CD4-positive, alpha-beta T cell treated with Interleukin-4 for 4 hours (primary cell): ENCODE data around the gene KIR3DL1.
A peak's percentile ranks its signal among the peaks of the same experiment; 100 is the strongest.
"Not testable (repeated sequence)": the region's sequence is repeated elsewhere in the genome, so short reads cannot be mapped to it uniquely, and the experiment has no call there.

Source experiments
- DNase-seq: peaks from one replicate; pipeline ENCODE4 v3.0.0-alpha.2; 2020

Gene KIR3DL1

DNA sequence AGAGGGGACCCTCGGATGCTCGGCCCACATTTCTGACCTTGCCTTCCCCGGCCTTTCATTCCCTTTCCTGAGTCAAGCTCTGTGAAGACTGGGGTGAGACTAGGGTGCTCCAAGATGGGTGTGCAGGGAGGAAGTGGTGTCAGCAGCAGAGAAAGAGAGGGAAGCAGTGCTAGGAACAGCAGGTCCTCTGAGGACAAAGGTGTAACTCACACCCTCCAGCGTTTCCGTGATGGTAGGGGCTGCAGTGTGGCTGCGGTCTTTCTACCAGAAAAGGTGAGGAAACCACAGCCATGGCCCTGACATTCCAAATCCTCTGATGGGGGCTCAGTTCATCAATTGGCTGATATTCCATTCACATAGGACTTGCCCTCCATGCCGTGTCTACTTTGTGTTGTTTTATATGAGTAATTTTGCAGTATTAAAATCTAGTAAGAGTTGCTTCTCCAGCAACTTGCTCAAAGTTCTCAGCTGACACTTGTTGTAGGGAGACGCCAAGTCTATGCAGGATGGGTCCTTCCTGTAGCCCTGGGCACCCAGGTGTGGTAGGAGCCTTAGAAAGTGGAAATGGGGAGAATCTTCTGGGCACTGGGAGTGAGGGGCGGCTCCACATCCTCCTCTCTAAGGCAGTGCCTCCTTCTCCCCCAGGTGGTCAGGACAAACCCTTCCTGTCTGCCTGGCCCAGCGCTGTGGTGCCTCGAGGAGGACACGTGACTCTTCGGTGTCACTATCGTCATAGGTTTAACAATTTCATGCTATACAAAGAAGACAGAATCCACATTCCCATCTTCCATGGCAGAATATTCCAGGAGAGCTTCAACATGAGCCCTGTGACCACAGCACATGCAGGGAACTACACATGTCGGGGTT is 1.6 kb downstream of the KIR3DL1 start:
- DNase-seq: no peak

DNA sequence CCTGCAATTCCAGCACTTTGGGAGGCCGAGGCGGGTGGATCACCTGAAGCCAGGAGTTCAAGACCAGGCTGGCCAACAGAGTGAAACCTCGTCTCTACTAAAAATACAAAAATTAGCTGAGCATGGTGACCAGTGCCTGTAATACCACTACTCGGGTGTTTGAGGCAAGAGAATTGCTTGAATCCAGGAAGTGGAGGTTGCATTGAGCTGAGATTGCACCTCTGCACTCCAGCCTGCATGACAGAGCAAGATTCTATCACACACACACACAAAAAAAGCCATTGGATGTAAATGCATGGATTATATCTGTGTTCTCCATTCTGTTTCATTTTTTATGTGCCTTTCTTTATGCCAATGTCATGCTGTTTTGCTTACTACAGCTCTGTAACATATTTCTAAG is 8.1 kb downstream of the KIR3DL1 start:
- DNase-seq: not testable (repeated sequence)

DNA sequence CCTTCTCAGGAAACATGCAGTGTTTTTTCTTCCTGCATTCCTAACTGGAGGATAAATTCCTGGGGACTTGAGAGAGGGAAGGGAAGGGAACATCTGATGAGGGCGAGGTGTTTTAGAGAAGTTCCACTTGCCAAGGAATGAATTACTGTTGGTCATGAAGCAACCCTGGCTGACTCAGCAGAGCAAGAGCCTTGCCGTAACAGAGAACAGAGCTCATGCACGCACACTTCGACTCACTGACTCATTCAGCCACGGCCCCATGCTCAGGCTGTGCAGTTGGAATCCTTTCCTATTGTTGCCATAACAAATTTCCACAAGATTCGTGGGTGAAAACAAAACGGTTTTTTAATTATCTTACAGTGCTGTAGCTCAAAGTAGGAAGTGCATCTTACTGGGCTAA is 9.1 kb downstream of the KIR3DL1 start:
- not testable (repeated sequence) for DNase-seq

DNA sequence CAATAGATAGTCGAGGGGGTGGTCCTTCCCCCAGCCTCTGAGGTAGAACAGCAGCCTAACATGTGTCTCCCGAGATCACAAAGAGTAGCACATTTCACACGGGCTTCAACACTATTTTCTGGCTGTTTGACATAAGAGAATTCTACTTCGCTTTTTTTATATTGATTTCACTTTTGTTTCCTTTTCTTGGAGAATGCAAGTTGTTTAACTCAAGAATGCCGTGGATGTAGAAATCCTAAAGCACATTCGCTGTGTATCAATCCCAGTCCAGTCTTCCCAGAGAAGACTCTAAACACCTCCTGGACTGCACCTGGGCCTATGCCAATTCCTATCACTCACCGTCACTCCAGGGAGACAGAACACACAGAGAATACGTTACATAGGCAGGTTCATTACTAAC is 11.8 kb downstream of the KIR3DL1 start:
- not testable (repeated sequence) for DNase-seq

DNA sequence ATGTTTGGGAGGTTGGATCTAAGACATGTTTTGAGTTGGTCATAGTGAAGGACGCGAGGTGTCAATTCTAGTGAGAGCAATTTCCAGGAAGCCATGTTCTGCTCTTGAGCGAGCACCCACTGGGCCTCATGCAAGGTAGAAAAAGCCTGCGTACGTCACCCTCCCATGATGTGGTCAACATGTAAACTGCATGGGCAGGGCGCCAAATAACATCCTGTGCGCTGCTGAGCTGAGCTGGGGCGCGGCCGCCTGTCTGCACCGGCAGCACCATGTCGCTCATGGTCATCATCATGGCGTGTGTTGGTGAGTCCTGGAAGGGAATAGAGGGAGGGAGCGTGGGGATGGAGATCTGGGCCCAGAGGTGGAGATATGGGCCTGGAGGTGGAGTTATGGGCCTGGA is 16.2 kb downstream of the KIR3DL1 start, which contains the start of gene KIR2DS4:
TSS of gene KIR2DS4 (plus strand) at position 181 of the 400 bp plus-strand sequence.
- not testable (repeated sequence) for DNase-seq

DNA sequence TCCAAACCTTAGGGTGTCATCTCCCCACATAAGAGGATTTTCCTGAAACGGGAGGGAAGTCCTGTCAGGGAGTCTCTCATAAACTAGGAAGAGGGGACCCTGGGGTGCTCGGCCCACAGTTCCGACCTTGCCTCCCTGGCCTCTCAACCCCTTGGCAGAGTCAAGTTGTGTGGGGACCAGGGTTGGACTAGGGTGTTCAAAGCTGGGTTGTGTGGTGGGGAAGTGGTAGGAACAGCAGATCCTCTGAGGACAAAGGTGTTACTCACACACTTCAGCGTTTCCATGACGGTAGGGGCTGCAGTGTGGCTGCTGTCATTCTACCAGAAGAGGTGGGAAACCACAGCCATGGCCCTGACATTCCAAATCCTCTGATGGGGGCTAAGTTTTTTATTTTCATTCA is 18.9 kb downstream of the KIR3DL1 start:
- not testable (repeated sequence) for DNase-seq

DNA sequence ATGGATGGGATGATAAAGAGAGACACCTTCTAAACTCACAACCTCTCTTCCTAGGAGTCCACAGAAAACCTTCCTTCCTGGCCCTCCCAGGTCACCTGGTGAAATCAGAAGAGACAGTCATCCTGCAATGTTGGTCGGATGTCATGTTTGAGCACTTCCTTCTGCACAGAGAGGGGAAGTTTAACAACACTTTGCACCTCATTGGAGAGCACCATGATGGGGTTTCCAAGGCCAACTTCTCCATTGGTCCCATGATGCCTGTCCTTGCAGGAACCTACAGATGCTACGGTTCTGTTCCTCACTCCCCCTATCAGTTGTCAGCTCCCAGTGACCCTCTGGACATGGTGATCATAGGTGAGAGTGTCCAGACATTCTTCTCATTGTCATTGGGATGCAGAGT is 21.3 kb downstream of the KIR3DL1 start:
- not testable (repeated sequence) for DNase-seq

DNA sequence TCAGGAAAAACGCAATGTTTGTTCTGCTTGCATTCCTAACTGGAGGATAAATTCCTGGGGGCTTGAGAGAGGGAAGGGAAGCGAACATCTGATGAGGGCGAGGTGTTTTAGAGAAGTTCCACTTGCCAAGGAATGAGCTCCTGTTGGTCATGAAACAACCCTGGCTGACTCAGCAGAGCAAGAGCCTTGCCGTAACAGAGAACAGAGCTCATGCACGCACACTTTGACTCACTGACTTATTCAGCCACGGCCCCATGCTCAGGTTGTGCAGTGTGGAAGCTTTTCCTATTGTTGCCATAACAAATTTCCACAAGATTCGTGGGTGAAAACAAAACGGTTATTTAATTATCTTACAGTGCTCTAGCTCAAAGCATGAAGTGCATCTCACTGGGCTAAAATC is 26.9 kb downstream of the KIR3DL1 start:
- DNase-seq: not testable (repeated sequence)

DNA sequence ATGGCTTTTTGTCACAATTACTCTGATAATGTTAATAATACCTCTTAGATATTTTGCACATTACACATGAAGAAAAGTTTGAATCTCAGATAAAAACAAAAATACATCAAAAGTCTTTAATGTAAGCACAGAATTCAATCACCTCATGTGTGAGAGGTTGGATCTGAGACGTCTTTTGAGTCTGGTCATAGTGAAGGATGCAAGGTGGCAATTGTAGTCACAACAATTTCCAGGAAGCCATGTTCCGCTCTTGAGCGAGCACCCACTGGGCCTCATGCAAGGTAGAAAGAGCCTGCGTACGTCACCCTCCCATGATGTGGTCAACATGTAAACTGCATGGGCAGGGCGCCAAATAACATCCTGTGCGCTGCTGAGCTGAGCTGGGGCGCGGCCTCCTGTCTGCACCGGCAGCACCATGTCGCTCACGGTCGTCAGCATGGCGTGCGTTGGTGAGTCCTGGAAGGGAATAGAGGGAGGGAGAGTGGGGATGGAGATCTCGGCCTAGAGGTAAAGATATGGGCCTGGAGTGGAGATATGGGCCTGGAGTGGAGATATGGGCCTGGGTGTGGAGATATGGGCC is 33.9 kb downstream of the KIR3DL1 start, which contains the start of gene KIR3DL2:
TSS of gene KIR3DL2 (plus strand) at position 383 of the 580 bp plus-strand sequence. CDS start at position 416, 33 bp downstream.
- not testable (repeated sequence) for DNase-seq

DNA sequence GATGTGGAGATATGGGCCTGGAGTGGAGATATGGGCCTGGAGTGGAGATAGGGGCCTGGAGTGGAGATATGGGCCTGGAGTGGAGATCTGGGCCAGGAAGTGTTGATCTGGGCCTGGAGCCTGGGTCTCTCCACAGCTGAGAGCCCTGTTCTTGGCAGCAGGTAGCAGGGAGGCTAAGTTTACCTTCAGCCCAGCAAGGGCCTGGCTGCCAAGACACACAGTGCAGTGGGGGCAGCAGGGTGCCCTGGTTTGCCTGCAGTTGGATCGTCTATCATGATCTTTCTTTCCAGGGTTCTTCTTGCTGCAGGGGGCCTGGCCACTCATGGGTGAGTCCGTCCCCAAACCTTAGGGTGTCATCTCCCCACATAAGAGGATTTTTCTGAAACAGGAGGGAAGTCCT is 34.7 kb downstream of the KIR3DL1 start:
- DNase-seq: no peak

DNA sequence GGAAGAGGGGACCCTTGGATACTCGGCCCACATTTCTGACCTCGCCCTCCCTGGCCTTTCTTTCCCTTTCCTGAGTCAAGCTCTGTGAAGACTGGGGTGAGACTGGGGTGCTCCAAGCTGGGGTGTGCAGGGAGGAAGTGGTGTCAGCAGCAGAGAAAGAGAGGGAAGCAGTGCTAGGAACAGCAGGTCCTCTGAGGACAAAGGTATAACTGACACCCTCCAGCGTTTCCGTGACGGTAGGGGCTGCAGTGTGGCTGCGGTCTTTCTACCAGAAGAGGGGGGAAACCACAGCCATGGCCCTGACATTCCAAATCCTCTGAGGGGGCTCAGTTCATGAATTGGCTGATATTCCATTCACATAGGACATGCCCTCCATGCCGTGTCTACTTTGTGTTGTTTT is 35.1 kb downstream of the KIR3DL1 start:
- DNase-seq: no peak

DNA sequence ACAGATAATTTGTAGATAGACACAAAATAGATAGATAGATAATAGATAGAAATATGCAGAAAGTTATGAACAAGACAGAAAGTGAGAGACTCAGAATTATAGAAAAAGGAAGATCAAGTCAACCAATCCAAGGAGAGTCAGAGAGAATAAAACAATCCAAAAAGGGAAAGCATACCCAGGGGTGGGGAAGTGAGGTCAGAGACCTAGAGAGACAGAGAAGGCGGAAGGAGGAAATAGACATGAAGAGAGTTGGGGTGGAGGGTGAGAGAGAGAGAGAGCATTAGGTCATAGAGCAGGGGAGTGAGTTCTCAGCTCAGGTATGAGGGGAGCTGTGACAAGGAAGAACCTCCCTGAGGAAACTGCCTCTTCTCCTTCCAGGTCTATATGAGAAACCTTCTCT is 39.0 kb downstream of the KIR3DL1 start:
- DNase-seq: not testable (repeated sequence)

DNA sequence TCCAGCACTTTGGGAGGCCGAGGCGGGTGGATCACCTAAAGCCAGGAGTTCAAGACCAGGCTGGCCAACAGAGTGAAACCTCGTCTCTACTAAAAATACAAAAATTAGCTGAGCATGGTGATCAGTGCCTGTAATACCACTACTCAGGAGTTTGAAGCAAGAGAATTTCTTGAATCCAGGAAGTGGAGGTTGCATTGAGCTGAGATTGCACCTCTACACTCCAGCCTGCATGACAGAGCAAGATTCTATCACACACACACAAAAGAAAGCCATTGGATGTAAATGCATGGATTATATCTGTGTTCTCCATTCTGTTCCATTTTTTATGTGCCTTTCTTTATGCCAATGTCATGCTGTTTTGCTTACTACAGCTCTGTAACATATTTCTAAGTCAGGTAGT is 42.2 kb downstream of the KIR3DL1 start:
- DNase-seq: not testable (repeated sequence)

DNA sequence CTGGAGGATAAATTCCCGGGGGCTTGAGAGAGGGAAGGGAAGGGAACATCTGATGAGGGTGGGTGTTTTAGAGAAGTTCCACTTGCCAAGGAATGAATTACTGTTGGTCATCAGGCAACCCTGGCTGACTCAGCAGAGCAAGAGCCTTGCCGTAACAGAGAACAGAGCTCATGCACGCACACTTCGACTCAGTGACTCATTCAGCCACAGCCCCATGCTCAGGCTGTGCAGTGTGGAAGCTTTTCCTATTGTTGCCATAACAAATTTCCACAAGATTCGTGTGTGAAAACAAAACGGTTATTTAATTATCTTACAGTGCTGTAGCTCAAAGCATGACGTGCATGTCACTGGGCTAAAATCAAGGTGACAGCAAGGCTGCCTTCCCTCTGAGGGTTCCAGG is 43.2 kb downstream of the KIR3DL1 start:
- not testable (repeated sequence) for DNase-seq

DNA sequence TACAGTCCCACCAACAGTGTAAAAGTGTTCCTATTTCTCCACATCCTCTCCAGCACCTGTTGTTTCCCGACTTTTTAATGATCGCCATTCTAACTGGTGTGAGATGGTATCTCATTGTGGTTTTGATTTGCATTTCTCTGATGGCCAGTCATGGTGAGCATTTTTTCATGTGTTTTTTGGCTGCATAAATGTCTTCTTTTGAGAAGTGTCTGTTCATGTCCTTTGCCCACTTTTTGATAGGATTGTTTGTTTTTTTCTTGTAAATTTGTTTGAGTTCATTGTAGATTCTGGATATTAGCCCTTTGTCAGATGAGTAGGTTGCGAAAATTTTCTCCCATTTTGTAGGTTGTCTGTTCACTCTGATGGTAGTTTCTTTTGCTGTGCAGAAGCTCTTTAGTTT is 47.2 kb downstream of the KIR3DL1 start:
- not testable (repeated sequence) for DNase-seq

DNA sequence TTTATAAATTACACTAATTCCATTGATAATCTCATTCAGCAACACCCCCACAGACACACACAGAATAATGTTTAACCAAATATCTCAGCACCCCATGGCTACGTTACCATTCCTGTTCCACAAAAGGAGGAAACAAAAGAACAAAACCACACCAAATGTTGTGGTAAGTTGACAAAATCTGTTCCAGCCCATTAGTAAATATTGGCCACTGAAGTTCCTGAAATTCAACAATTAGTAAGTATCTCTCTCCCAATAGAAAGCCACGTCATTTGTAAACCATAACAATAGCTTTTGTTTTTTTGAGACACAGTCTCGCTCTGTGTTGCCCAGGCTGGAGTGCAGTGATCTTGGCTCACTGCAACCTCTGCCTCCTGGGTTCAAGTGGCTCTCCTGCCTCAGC is 55.4 kb downstream of the KIR3DL1 start:
- DNase-seq: no peak

DNA sequence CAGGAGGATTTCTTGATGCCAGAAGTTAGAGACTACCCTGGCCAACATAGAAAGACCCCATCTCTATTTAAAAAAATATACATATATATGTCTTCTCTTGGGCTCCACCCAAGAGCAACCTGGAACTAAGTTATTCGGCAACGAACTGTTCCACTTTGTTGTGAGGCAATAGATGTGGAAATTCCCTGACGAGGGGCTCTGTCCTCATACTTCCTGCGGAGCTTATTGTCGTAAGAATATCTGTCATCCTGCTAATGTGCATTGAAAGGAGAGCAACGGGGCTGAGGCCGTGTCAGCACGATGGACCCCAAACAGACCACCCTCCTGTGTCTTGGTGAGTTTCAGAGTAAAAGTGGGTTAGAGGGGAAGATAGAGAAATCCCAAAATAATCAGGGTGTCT is 57.7 kb downstream of the KIR3DL1 start, which contains the start of gene FCAR:
TSS of gene FCAR (plus strand) at position 246 of the 400 bp plus-strand sequence. CDS start at position 301, 55 bp downstream.
- DNase-seq: no peak

DNA sequence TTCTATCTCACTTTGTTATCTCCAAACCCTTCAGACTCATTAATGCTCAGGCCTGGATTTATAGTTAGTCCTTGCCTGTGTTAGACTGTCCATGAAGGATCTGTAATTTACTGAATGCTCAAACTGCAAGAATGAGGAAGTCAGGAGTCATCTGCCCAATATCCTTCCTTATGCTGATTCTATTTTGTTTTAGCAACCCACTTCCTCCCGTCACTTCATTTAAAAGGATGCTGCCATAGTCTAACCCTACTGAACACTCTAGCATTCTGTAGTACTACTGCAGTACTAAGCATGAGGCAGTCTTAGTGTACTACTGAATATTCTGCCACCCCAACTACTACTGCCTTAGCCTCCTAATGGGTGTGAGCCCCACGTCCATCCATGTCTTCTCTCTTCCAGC is 59.2 kb downstream of the KIR3DL1 start:
- peak; percentile 6 for DNase-seq

DNA sequence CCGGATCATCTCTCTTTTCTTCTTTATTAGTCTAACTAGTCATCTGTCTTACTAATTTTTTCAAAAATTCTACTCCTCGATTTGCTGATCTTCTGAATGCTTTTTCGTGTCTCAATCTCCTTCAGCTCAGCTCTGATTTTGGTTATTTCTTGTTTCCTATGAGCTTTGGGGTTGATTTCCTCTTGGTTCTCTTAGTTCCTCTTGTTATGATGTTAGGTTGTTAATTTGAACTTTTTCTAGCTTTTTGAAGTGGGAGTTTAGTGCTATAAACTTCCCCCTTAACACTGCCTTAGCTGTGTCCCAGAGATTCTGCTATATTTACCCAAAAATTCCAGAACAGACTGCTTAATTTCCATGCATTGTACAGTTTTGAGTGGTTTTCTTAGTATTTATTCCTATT is 61.2 kb downstream of the KIR3DL1 start:
- DNase-seq: no peak
